NCI-H446 (cell line): ENCODE results near the gene TMEM144.

Source experiments
- DNase-seq, 2 experiments: peaks; one replicate each; lab custom pipeline; 2025; lab: John Stamatoyannopoulos, UW

The TMEM144 gene

GRCh38 chr4:158209825-158210807 lies at the start of gene TMEM144:
Gene TMEM144, plus strand, starts transcription at chr4:158210486. Its CDS starts 2,182 bp downstream, at chr4:158212668.
- no peak for DNase-seq

- DNase-seq: no peak
These were observed 48.5 kb upstream of the TMEM144 start for GRCh38 chr4:158161551-158162354.

- no peak for DNase-seq
These were observed 47.7 kb upstream of the TMEM144 start for GRCh38 chr4:158162631-158163030.

GRCh38 chr4:158163941-158164767 lies 46.1 kb upstream of the TMEM144 start:
- DNase-seq: no peak

- no peak for DNase-seq
These were observed 45.5 kb upstream of the TMEM144 start for GRCh38 chr4:158164768-158165213.

- no peak for DNase-seq
These were observed 43.6 kb upstream of the TMEM144 start for GRCh38 chr4:158166701-158167100.

GRCh38 chr4:158168606-158169005 lies 41.7 kb upstream of the TMEM144 start:
- DNase-seq: no peak

GRCh38 chr4:158169506-158169905 lies 40.8 kb upstream of the TMEM144 start:
- peak; percentile 25 to 47 for DNase-seq

GRCh38 chr4:158169931-158170690 lies 40.2 kb upstream of the TMEM144 start:
- DNase-seq: peak; percentile 74 to 80

GRCh38 chr4:158170691-158171561 lies 39.4 kb upstream of the TMEM144 start:
- peak in 1 of 2 experiments; percentile 57 for DNase-seq

- peak; percentile 23 to 64 for DNase-seq
These were observed 37.7 kb upstream of the TMEM144 start, which contains the start of gene GASK1B for GRCh38 chr4:158172261-158173258. Gene GASK1B, minus strand, starts transcription at chr4:158173025. Its CDS starts 1,650 bp downstream, at chr4:158171375.

GRCh38 chr4:158176108-158176507 lies 34.2 kb upstream of the TMEM144 start:
- no peak for DNase-seq

- no peak for DNase-seq
These were observed 33.5 kb upstream of the TMEM144 start for GRCh38 chr4:158176776-158177175.

GRCh38 chr4:158179465-158179864 lies 30.8 kb upstream of the TMEM144 start:
- no peak for DNase-seq

- DNase-seq: no peak
These were observed 28.4 kb upstream of the TMEM144 start for GRCh38 chr4:158181906-158182305.

- no peak for DNase-seq
These were observed 27.6 kb upstream of the TMEM144 start for GRCh38 chr4:158182736-158183135.

GRCh38 chr4:158186815-158187214 lies 23.5 kb upstream of the TMEM144 start:
- DNase-seq: no peak

GRCh38 chr4:158189422-158189821 lies 20.9 kb upstream of the TMEM144 start:
- DNase-seq: no peak

GRCh38 chr4:158190718-158191117 lies 19.6 kb upstream of the TMEM144 start:
- no peak for DNase-seq
